HG02798 (cell line): ENCODE data around the gene ZMYND10.
"Not testable (repeated sequence)": the region's sequence is repeated elsewhere in the genome, so short reads cannot be mapped to it uniquely, and the experiment has no call there.

Experiments used
- ATAC-seq: cut with Tn5 transposase; IDR thresholded peaks from one replicate; pipeline ENCODE4 v1.9.1; 2021; ENCODE audit warnings: mild to moderate bottlenecking; ENCODE audit not compliant: unreplicated experiment, poor library complexity

Gene ZMYND10

GRCh38 chr3:50312041-50312440, 33.5 kb downstream of the ZMYND10 start:
- not testable (repeated sequence) for ATAC-seq

GRCh38 chr3:50304601-50305000, 40.9 kb downstream of the ZMYND10 start:
- ATAC-seq: no peak

GRCh38 chr3:50303013-50303815, 42.3 kb downstream of the ZMYND10 start, which contains the start of gene HYAL1:
Gene HYAL1, minus strand, starts transcription at chr3:50303574. Its CDS starts 618 bp downstream, at chr3:50302956.
- ATAC-seq: no peak

- ATAC-seq: no peak
Measured at GRCh38 chr3:50302095-50303012, 43.2 kb downstream of the ZMYND10 start.

GRCh38 chr3:50300681-50301254, 44.8 kb downstream of the ZMYND10 start:
- no peak for ATAC-seq

- no peak for ATAC-seq
Measured at GRCh38 chr3:50299929-50300680, 45.4 kb downstream of the ZMYND10 start.

GRCh38 chr3:50299638-50299928, 45.9 kb downstream of the ZMYND10 start:
- no peak for ATAC-seq

GRCh38 chr3:50298836-50299637, 46.5 kb downstream of the ZMYND10 start, which contains the start of the genes HYAL3 and NAA80:
Gene HYAL3, minus strand, starts transcription at chr3:50299405. Its CDS starts 3,803 bp downstream, at chr3:50295602.
Gene NAA80, minus strand, starts transcription at chr3:50299405. Its CDS starts 1,942 bp downstream, at chr3:50297463.
- ATAC-seq: peak; percentile 91

GRCh38 chr3:50297896-50298725, 47.4 kb downstream of the ZMYND10 start:
- no peak for ATAC-seq

- no peak for ATAC-seq
Measured at GRCh38 chr3:50297384-50297775, 48.2 kb downstream of the ZMYND10 start.

GRCh38 chr3:50296721-50297383, 48.7 kb downstream of the ZMYND10 start:
- ATAC-seq: no peak

GRCh38 chr3:50295553-50296431, 49.7 kb downstream of the ZMYND10 start:
- ATAC-seq: no peak

- no peak for ATAC-seq
Measured at GRCh38 chr3:50294492-50295403, 50.8 kb downstream of the ZMYND10 start.

GRCh38 chr3:50294089-50294488, 51.4 kb downstream of the ZMYND10 start:
- no peak for ATAC-seq

- ATAC-seq: no peak
Measured at GRCh38 chr3:50293079-50293801, 52.3 kb downstream of the ZMYND10 start.
